ENCODE data around the gene SELENOW.
"Not testable (repeated sequence)": the region's sequence is repeated elsewhere in the genome, so short reads cannot be mapped to it uniquely, and the experiment has no call there.

The SELENOW gene

GRCh38 chr19:47756953-47757608 lies 21.4 kb upstream of the SELENOW start:
- no peak for DNase-seq

DNA sequence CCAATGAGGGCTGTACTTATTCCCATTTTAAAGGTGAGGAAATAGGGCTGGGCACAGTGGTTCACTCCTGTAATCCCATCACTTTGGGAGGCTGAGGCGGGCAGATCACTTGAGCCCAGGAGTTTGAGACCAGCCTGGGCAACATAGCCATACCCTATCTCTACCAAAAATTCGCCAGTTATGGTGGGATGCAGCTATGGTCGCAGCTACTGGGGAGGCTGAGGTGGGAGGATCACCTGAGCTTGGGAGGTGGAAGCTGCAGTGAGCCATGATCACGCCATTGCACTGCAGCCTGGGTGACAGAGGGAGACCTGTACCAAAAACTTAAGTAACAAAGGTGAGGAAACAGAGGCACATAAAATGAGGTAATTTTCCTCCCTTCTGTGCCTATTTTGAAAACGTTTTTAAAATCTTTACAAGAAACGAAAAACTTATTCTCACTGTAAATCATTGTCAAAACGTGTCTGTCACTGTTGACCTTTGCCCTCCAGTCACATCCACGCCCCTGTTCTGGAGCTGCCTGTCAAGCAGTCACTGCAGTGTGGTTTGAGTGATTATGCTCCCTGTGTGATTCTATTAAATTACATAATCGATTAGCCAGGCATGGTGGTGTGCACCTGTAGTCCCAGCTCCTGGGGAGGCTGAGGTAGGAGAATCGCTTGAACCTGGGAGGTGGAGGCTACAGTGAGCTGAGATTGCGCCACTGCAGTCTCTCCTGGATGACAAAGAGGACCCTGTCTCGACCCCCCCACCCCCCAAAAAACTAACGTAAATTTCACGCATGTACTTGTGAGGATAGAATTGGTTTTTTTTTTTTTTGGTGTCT lies 20.7 kb upstream of the SELENOW start:
- no peak for DNase-seq

GRCh38 chr19:47758443-47758804 lies 20.1 kb upstream of the SELENOW start:
- no peak for DNase-seq

GRCh38 chr19:47760632-47760999 lies 17.9 kb upstream of the SELENOW start:
- no peak for DNase-seq

DNA sequence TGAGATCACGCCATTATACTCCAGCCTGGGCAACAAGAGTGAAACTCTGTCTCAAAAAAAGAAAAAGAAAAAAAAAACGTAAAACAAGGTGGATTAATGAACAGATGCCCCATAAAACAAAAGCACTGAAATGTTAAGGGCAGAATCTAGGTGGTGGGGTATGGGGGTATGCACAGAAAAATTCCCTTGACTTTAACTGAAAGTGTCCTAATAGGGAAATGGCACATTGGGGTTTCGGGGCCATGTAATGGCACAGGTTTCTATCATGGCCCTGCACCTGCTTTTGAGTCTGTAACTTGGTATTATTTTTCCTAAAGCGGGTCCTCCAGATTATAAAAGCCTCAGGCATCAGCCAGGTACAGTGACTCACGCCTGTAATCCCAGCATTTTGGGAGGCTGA lies 16.9 kb upstream of the SELENOW start:
- DNase-seq: no peak

DNA sequence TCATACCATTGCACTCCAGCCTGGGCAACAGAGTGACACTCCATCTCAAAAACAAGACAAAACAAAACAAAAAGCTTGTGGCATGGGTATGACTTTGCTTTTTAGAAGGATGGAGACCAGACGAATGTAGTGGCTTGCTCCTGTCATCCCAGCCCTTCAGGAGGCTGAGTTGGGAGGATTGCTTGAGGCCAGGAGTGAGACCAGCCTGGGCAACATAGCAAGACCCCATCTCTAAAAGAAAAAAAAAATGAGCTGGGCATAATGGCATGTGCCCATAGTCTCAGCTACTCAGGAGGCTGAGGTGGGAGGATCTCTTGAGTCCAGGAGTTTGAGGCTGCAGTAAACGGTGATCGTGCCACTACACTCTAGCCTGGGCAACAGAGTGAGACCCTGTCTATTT lies 16.4 kb upstream of the SELENOW start:
- no peak for DNase-seq

- DNase-seq: no peak
Observed at GRCh38 chr19:47762615-47763308, 15.7 kb upstream of the SELENOW start.

GRCh38 chr19:47764705-47765104 lies 13.8 kb upstream of the SELENOW start:
- DNase-seq: not testable (repeated sequence)

- DNase-seq: peak; percentile 6
Observed at GRCh38 chr19:47765523-47766358, 12.8 kb upstream of the SELENOW start.

- no peak for DNase-seq
Observed at GRCh38 chr19:47766359-47766620, 12.2 kb upstream of the SELENOW start.

DNA sequence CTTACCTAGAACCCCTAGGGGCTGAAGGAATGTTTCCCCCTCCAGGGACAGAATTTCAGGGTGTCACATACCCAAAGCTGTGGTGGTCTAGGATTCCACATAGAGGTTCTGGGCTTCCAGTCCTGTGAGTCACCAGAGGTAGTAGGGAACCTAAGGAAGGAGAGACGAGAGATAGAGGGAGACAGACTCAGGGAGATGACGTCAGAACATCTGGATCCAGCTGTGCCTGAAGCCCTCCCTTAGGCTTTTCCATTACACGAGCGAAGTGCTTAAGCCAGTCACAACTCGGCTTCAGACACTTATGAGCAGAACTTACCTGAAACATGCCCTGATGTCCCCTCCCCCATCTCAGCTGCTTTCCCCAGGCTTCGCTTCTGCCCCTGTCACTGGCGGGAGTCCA lies 11.8 kb upstream of the SELENOW start:
- no peak for DNase-seq

GRCh38 chr19:47767349-47767748 lies 11.2 kb upstream of the SELENOW start:
- DNase-seq: no peak

GRCh38 chr19:47768604-47769003 lies 9.9 kb upstream of the SELENOW start:
- no peak for DNase-seq

DNA sequence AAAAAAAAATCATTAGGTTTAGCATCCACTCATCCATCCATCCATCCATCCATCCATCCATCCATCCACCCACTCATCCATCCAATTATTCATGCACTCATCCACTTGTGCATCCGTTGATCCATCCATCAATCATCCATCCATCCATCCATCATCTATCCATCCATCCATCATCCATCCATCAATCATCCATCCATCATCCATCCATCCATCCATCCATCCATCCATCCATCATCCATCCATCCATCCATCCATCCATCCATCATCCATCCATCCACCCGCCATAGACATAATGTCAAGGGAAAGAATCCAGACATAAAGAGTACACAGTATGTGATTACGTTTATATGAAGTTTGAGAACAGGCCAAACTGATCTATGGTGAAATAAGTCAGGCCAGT lies 9.0 kb upstream of the SELENOW start:
- DNase-seq: no peak

DNA sequence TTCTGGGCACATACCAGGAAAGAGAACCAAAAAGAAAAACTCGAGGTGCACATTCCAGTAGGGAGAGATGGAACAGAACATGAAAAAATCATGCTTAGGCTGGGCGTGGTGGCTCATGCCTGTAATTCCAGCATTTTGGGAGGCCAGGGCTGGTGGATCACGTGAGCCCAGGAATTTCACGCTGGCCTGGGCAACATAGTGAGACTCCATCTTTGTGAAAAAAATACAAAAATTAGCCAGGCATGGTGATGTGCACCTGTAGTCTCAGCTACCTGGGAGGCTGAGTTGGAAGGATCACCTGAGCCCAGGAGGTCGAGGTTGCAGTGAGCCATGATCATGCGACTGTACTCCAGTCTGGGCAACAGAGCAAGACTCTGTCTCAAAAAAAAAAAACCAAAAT lies 7.2 kb upstream of the SELENOW start:
- DNase-seq: not testable (repeated sequence)

DNA sequence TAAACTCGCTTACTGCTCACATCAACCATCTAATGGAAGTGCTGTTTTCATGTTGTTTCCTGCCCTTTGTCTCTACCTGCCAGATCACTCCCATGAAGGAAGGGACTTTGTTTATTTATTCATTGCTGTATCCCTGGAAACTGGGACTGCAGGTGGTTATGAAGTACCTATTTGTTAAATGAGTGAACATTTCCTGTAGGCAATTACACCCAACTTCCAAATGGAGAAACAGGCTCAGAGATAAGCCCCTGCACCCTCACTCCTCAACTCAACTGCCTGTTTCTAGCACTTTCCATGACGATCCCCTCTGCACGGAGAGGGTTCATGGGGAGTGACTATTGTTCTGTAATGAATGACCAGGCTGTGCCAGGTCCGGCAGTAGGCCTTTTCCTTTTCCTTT lies 1.9 kb upstream of the SELENOW start:
- DNase-seq: no peak

GRCh38 chr19:47777245-47778048 lies 1.1 kb upstream of the SELENOW start:
- DNase-seq: not testable (repeated sequence)

DNA sequence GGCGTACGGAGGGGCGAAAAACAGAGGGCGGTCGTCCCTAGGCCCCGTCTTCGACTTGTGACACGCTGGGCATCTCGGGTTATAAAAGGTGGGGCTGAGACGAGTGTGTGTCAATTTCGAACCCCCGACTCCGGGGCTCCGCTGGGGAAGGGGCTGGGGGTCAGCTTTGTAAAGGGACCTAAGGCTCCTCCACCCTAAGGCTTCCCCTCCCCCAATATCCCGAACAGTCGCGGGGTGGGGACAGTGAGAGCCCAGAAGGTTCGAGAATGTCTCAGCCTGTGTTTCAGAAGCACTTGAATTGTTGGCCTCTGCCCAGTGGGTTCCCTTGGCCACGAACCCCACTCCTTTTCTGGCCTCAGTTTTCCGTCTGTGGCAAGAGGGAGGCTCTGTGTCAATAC lies 450 bp downstream of the SELENOW start:
- no peak for DNase-seq

GRCh38 chr19:47779524-47780214 lies 1.2 kb downstream of the SELENOW start:
- DNase-seq: no peak

- no peak for DNase-seq
Observed at GRCh38 chr19:47780215-47780551, 1.7 kb downstream of the SELENOW start.

- DNase-seq: no peak
Observed at GRCh38 chr19:47781590-47782262, 3.2 kb downstream of the SELENOW start.
